OCI-LY7 (cell line): Measurements from ENCODE around the gene ZNF593OS.

Source experiments
- CTCF ChIP-seq: fragments of 200-600 bp; sonication (generic); conservative IDR thresholded peaks from 2 replicates; pipeline ENCODE4 v1.5.1; 2014; ENCODE audit warnings: mild to moderate bottlenecking, antibody characterized with exemption, low read length, moderate library complexity, mixed read lengths
- EZH2phosphoT487 ChIP-seq: fragments of 200-600 bp; sonication (generic); IDR thresholded peaks from 2 replicates; pipeline ENCODE4 v1.6.1; 2018; ENCODE audit warnings: low read depth, borderline replicate concordance, mild to moderate bottlenecking, mixed run types, antibody characterized with exemption, low read length, moderate library complexity, mixed read lengths

GRCh38 chr1:26142159-26142558 is 29.5 kb downstream of the ZNF593OS start:
- TF ChIP-seq CTCF = no peak
- no peak for TF ChIP-seq EZH2phosphoT487
